WERI-Rb-1 (cell line): ENCODE data around the gene CHST9.
"Not testable (repeated sequence)": the region's sequence is repeated elsewhere in the genome, so short reads cannot be mapped to it uniquely, and the experiment has no call there.

ENCODE experiments used
- DNase-seq: peaks from one replicate; pipeline ENCODE4 v3.0.0-alpha.2; 2020
- H3K27ac ChIP-seq: fragments of 250-450 bp; sonication (Bioruptor Pico); 2 replicates; pipeline ENCODE4 v1.5.1; 2020; ENCODE audit warnings: mild to moderate bottlenecking, moderate library complexity
- H3K27me3 ChIP-seq: fragments of 250-450 bp; sonication (Bioruptor Pico); 2 replicates; pipeline ENCODE4 v1.5.1; 2021; ENCODE audit warnings: mild to moderate bottlenecking, low read depth, moderate library complexity; ENCODE audit not compliant: insufficient read depth, severe bottlenecking
- H3K36me3 ChIP-seq: fragments of 250-450 bp; sonication (Bioruptor Pico); 2 replicates; pipeline ENCODE4 v1.5.1; 2020; ENCODE audit warnings: mild to moderate bottlenecking, moderate library complexity
- H3K4me3 ChIP-seq: 2 replicates; pipeline ENCODE4 v1.5.1; 2011; ENCODE audit warnings: low read depth, mild to moderate bottlenecking, control low read depth, low read length
- H3K9me3 ChIP-seq: fragments of 250-450 bp; sonication (Bioruptor Pico); 2 replicates; pipeline ENCODE4 v1.5.1; 2021; ENCODE audit warnings: mild to moderate bottlenecking, moderate library complexity; ENCODE audit not compliant: severe bottlenecking
- CTCF ChIP-seq: IDR thresholded peaks from 2 replicates; pipeline ENCODE4 v1.5.1; 2011; ENCODE audit warnings: low read depth, mild to moderate bottlenecking, control low read depth, inconsistent platforms, low read length

Gene CHST9

GRCh38 chr18:27185025-27185763 lies at the start of gene CHST9:
Gene CHST9, minus strand, starts transcription at chr18:27185308. Its CDS starts 42,499 bp downstream, at chr18:27142809.
- Histone ChIP-seq H3K4me3 (peak within 1 kb of the TSS; percentile 36), H3K36me3 (no peaks in the 10 kb centered on the region), H3K27ac (no peak within 1 kb of the TSS), H3K27me3 (peaks cover 7% of the 10 kb centered on the region), H3K9me3 (no peaks in the 10 kb centered on the region)
- DNase-seq: peak; percentile 39
- no peak for TF ChIP-seq CTCF

GRCh38 chr18:27232355-27232754 lies 47.2 kb upstream of the CHST9 start:
- not testable (repeated sequence) for H3K9me3 ChIP-seq, DNase-seq, H3K4me3 ChIP-seq, H3K36me3 ChIP-seq, H3K27me3 ChIP-seq, H3K27ac ChIP-seq

GRCh38 chr18:27231671-27232070 lies 46.6 kb upstream of the CHST9 start:
- H3K9me3 ChIP-seq, H3K36me3 ChIP-seq, H3K27ac ChIP-seq, DNase-seq, H3K27me3 ChIP-seq, H3K4me3 ChIP-seq: not testable (repeated sequence)

GRCh38 chr18:27231221-27231620 lies 46.1 kb upstream of the CHST9 start:
- H3K4me3 ChIP-seq, DNase-seq, H3K9me3 ChIP-seq, H3K36me3 ChIP-seq, H3K27me3 ChIP-seq, H3K27ac ChIP-seq: not testable (repeated sequence)

DNA sequence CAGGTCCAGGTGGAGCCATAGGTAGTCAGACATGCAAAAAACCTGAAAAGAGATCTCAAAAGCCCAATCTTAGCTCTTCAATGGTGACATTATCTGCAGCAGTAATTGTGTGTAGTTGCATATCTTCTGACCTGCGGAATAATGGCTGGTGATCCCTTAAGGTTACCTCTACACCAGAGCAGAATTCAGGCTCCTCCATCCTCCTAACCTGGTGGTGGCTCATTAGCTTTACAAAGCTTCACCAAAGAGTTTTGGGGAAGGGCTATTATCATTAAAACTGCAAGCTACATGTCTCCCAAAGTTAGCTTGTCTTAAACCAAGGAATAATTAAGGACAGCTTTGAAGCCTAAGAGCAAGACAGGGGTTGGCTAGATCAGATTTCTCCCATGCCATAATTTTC lies 42.6 kb upstream of the CHST9 start:
- Histone ChIP-seq H3K27ac (no peak overlapping the region), H3K9me3 (no peaks in the 10 kb centered on the region), H3K4me3 (no peak overlapping the region), H3K36me3 (no peaks in the 10 kb centered on the region), H3K27me3 (no peaks in the 10 kb centered on the region)
- DNase-seq: no peak
- TF ChIP-seq CTCF: no peak

GRCh38 chr18:27226556-27227075 lies 41.5 kb upstream of the CHST9 start:
- Histone ChIP-seq H3K4me3 (no peak overlapping the region), H3K36me3 (no peaks in the 10 kb centered on the region), H3K27ac (no peak overlapping the region), H3K27me3 (no peaks in the 10 kb centered on the region), H3K9me3 (no peaks in the 10 kb centered on the region)
- DNase-seq: no peak
- no peak for TF ChIP-seq CTCF

GRCh38 chr18:27225947-27226481 lies 40.9 kb upstream of the CHST9 start:
- no peak for TF ChIP-seq CTCF
- no peaks in the 10 kb centered on the region for H3K36me3 ChIP-seq
- H3K9me3 ChIP-seq: no peaks in the 10 kb centered on the region
- no peak for DNase-seq
- H3K27me3 ChIP-seq: no peaks in the 10 kb centered on the region
- H3K27ac ChIP-seq: no peak overlapping the region
- H3K4me3 ChIP-seq: no peak overlapping the region
